ENCODE results near the gene LMAN1L.

The LMAN1L gene

GRCh38 chr15:74812533-74812932 is at the start of gene LMAN1L:
LMAN1L (plus strand) TSS chr15:74812835; CDS start chr15:74812855, 20 bp downstream.
- no peak for DNase-seq

- no peak for DNase-seq
Measured at GRCh38 chr15:74763416-74763815, 49.2 kb upstream of the LMAN1L start.

- DNase-seq, result no peak
Measured at GRCh38 chr15:74767167-74768098, 45.2 kb upstream of the LMAN1L start.

GRCh38 chr15:74768099-74768770 is 44.4 kb upstream of the LMAN1L start:
- no peak for DNase-seq

- peak; percentile 22 for DNase-seq
Measured at GRCh38 chr15:74768771-74769342, 43.8 kb upstream of the LMAN1L start.

GRCh38 chr15:74769463-74770025 is 43.1 kb upstream of the LMAN1L start:
- no peak for DNase-seq

GRCh38 chr15:74770211-74770903 is 42.3 kb upstream of the LMAN1L start:
- DNase-seq, result no peak

GRCh38 chr15:74773329-74773728 is 39.3 kb upstream of the LMAN1L start:
- no peak for DNase-seq

GRCh38 chr15:74773731-74774252 is 38.8 kb upstream of the LMAN1L start:
- no peak for DNase-seq

GRCh38 chr15:74775132-74775562 is 37.5 kb upstream of the LMAN1L start:
- no peak for DNase-seq

GRCh38 chr15:74775894-74776293 is 36.7 kb upstream of the LMAN1L start:
- no peak for DNase-seq

- DNase-seq, result peak; percentile 81
Measured at GRCh38 chr15:74776821-74777768, 35.5 kb upstream of the LMAN1L start.

- no peak for DNase-seq
Measured at GRCh38 chr15:74777769-74778598, 34.7 kb upstream of the LMAN1L start.

GRCh38 chr15:74778599-74778970 is 34.0 kb upstream of the LMAN1L start:
- DNase-seq, result no peak

GRCh38 chr15:74779162-74779648 is 33.4 kb upstream of the LMAN1L start:
- DNase-seq, result no peak

GRCh38 chr15:74780523-74781430 is 31.9 kb upstream of the LMAN1L start:
- no peak for DNase-seq

- DNase-seq, result peak; percentile 72
Measured at GRCh38 chr15:74781431-74782258, 31.0 kb upstream of the LMAN1L start, which contains the start of gene CSK. CSK (plus strand) TSS chr15:74782080; CDS start chr15:74798298, 16,218 bp downstream.

Data from GDM1 (cell line).